Spleen (tissue), 7 donors: ENCODE data around the gene CHSY3.

Source experiments
- CTCF ChIP-seq, 11 experiments: fragments of 200-600 bp in 7 of 11; fragments of 450-650 bp in 4 of 11; sonication (generic) in 4 of 11; IDR thresholded peaks in 8 of 11; conservative IDR thresholded peaks in 3 of 11; 1 replicate in 7 of 11; 2 replicates in 4 of 11; pipeline versions ENCODE4 v1.4.0 to v1.8.0; 2016 to 2021; ENCODE audit warnings: antibody characterized with exemption in 11 of 11, inconsistent platforms in 4 of 11, mild to moderate bottlenecking in 1 of 11
- POLR2A ChIP-seq, 3 donors: fragments of 450-650 bp; IDR thresholded peaks; one replicate each; pipeline ENCODE4 v1.5.1; 2017; ENCODE audit warnings: antibody characterized with exemption in 3 of 3, mild to moderate bottlenecking in 1 of 3
- POLR2AphosphoS5 ChIP-seq, 3 donors: sonication (generic); formaldehyde crosslinking; IDR thresholded peaks; one replicate each; pipeline ENCODE4 v1.5.1; 2017; ENCODE audit warnings: antibody characterized with exemption in 3 of 3
- donor health status: DM: no; HTN: no; CAD: no; lungs with moderate emphysema.
- donor health status: DM: no; HTN: no; CAD: no.
- donor health status: DM: no; HTN: no; CAD: no.

DNA sequence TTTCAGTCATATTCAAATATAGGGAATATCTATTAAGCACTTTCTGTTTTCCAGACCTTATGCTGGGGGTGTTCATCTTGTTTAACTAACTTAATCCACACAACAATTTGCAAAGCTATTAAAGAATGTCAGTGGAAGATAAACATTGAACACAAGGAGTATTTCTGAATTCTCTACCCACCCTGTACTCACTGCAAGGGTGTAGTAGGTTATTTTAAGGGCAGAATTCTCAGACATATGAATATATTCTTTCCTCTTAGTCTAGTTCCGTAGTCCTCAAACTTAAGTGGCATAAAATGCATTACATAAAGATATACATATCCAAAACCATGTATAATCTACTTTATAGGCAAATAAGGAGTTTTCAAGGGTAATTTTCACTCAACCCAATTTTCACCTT is 19.9 kb upstream of the CHSY3 start:
- TF ChIP-seq CTCF (IDR thresholded peaks at IDR 0.05 in 8 of 11, conservative IDR thresholded peaks at IDR 0.05 in 3 of 11) (no peak), POLR2A (IDR thresholded peaks at IDR 0.05) (no peak), POLR2AphosphoS5 (IDR thresholded peaks at IDR 0.05) (no peak)
